ENCODE data around the gene SGMS1.

GRCh38 chr10:50501478-50501877, 122.3 kb downstream of the SGMS1 start:
- TF ChIP-seq, protein P1, sequence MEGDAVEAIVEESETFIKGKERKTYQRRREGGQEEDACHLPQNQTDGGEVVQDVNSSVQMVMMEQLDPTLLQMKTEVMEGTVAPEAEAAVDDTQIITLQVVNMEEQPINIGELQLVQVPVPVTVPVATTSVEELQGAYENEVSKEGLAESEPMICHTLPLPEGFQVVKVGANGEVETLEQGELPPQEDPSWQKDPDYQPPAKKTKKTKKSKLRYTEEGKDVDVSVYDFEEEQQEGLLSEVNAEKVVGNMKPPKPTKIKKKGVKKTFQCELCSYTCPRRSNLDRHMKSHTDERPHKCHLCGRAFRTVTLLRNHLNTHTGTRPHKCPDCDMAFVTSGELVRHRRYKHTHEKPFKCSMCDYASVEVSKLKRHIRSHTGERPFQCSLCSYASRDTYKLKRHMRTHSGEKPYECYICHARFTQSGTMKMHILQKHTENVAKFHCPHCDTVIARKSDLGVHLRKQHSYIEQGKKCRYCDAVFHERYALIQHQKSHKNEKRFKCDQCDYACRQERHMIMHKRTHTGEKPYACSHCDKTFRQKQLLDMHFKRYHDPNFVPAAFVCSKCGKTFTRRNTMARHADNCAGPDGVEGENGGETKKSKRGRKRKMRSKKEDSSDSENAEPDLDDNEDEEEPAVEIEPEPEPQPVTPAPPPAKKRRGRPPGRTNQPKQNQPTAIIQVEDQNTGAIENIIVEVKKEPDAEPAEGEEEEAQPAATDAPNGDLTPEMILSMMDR (IDR thresholded peaks at IDR 0.05; ENCODE audit: insufficient read depth, low read length, poor library complexity, severe bottlenecking) = no peak
- TF ChIP-seq EZH2phosphoT487 (conservative IDR thresholded peaks at IDR 0.05; ENCODE audit: low read length) = no peak
